VCaP (cell line): ENCODE results near the gene TRRAP.

Experiments
- H3K27ac ChIP-seq: fragments of 450-650 bp; 2 replicates; pipeline ENCODE4 v1.5.1; 2017
- TF ChIP-seq, protein P1 (sequence below): fragments of 450-650 bp; conservative IDR thresholded peaks from 2 replicates; pipeline ENCODE4 v1.5.1; 2017; ENCODE audit warnings: mild to moderate bottlenecking, moderate library complexity

The TRRAP gene

DNA sequence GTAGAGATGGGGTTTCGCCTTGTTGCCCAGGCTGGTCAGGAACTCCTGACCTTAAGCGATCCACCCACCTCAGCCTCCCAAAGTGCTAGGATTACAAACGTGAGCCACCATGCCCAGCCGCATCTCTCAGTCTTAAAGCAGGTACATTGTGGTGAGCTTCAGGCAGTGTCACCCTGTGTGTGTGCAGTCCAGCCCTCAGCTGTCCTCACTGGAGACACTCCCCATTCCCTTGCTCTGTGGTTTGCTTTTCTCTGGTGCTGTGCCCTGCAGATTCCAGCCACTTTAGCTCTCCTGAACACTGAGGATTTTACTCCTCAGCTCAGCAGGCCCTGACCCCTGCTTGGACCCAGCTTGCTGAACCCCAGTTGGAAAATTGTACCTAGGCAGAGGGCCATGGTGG, 6.1 kb downstream of the TRRAP start:
- H3K27ac ChIP-seq: no peak overlapping the region
- TF ChIP-seq, protein P1, sequence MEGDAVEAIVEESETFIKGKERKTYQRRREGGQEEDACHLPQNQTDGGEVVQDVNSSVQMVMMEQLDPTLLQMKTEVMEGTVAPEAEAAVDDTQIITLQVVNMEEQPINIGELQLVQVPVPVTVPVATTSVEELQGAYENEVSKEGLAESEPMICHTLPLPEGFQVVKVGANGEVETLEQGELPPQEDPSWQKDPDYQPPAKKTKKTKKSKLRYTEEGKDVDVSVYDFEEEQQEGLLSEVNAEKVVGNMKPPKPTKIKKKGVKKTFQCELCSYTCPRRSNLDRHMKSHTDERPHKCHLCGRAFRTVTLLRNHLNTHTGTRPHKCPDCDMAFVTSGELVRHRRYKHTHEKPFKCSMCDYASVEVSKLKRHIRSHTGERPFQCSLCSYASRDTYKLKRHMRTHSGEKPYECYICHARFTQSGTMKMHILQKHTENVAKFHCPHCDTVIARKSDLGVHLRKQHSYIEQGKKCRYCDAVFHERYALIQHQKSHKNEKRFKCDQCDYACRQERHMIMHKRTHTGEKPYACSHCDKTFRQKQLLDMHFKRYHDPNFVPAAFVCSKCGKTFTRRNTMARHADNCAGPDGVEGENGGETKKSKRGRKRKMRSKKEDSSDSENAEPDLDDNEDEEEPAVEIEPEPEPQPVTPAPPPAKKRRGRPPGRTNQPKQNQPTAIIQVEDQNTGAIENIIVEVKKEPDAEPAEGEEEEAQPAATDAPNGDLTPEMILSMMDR: no peak

DNA sequence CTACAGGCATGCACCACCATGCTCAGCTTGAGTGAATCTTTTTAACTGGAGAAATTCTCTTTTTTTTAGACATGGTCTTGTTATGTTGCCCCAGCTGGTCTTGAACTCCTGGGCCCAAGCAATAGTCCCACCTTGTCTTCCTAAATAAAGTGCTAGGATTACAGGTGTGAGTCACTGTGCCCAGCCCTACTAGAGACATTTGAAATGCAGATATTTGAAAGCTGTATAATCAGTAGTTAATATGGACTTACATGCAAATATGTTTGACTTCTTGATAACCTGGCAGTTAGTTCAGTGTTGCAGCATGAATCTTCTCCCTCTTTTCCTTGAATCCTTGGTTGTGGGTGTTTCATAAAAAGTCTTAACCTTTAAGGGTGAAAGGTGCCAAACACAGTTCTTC, 8.7 kb downstream of the TRRAP start:
- TF ChIP-seq, protein P1: no peak

DNA sequence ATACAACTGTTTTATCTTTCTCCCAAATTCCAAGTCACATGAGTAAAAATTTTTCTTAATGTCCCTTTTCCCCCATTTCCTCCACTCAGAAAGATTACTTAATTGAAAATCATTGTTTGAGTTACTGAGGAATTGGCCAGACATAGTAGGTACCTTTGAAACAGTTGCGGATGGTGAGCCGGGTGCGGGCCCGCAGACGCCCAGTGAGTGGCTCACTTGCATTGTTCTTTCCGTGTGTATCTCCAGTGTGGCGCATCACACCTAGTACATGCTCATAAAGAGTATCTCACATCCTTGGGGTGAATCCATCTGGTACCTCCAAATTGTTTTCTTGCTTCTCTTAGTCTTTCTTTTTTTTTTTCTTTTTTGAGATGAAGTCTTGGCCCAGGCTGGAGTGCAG, 14.3 kb downstream of the TRRAP start:
- no peak overlapping the region for H3K27ac ChIP-seq
- TF ChIP-seq, protein P1: no peak

More for the DNA sequence above, 8.7 kb downstream of the TRRAP start:
- H3K27ac ChIP-seq: no peak overlapping the region

GRCh38 chr7:98899816-98900215, 21.5 kb downstream of the TRRAP start:
- H3K27ac ChIP-seq: no peak overlapping the region
- TF ChIP-seq, protein P1: no peak

DNA sequence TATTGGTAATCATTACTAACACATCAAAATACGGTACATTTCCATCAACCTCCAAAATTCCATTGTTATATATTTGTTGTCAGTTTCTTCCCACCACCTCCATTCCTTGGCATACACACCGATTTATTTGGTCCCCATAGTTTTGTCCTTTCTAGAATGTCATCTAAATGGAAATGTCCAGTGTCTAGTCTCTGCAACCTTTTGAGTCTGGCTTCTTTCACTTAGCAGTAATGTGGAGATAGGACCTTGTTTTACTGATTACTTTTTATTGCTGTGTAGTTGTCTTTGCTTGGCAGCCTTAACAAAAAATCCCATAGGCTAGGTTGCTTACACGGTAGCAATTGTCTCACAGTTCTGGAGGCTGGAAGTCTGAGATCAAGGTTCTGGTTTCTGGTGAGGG, 22.5 kb downstream of the TRRAP start:
- TF ChIP-seq, protein P1: no peak
- H3K27ac ChIP-seq: no peak overlapping the region

GRCh38 chr7:98902523-98902922, 24.2 kb downstream of the TRRAP start:
- no peak overlapping the region for H3K27ac ChIP-seq
- TF ChIP-seq, protein P1: no peak

DNA sequence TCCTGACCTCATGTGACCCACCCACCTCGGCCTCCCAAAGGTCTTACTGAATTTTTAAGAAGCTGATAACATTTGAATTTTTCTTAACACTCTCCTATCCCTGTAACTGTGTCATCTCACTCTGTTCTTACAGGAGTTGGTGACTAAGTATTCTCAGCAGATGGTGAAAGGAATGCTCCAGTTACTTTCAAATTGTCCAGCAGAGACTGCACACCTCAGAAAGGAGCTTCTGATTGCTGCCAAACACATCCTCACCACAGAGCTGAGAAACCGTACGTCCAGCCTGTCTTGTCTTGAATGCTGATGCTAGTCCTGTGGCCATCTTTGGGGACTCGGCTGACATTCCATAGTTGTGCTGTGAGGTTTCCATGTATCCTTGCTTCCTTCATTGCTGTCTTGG, 24.9 kb downstream of the TRRAP start:
- no peak overlapping the region for H3K27ac ChIP-seq
- TF ChIP-seq, protein P1: no peak

GRCh38 chr7:98907570-98907969, 29.2 kb downstream of the TRRAP start:
- H3K27ac ChIP-seq: no peak overlapping the region
- TF ChIP-seq, protein P1: no peak
